MCF 10A (cell line): ENCODE measurements around the gene SLC16A5. TPM values are rescaled to one million over a fixed set of nuclear protein-coding genes. Genes with fewer than 3 reads are reported as not detected.
"Not testable (repeated sequence)": the region's sequence is repeated elsewhere in the genome, so short reads cannot be mapped to it uniquely, and the experiment has no call there.

Experiments
- BruUV-seq: library from RNA; stranded (reverse); fragments of 400-500 nt; replicated peaks from 2 replicates; lab custom pipeline; 2021; lab: Mats Ljungman, UMichigan
- CTCF ChIA-PET: fragments of 300-600 bp; sonication (Branson Sonifier 250); formaldehyde crosslinking; extraction: SDS; loops from one replicate; lab custom pipeline; 2021; ENCODE audit warnings: antibody characterized with exemption, inconsistent platforms; lab: Yijun Ruan, JAX
- POLR2A ChIA-PET: fragments of 300-600, 350-650 bp; sonication (Branson Sonifier 250); formaldehyde crosslinking; extraction: SDS; loops from one replicate; lab custom pipeline; 2020; ENCODE audit warnings: antibody characterized with exemption, inconsistent platforms; lab: Yijun Ruan, JAX
- DNase-seq: peaks from one replicate; pipeline ENCODE4 v3.0.0-alpha.2; 2018; ENCODE audit not compliant: unreplicated experiment
- H3K27ac Mint-ChIP-seq: one replicate; pipeline ENCODE4 v1.8.0; 2022; ENCODE audit warnings: mild to moderate bottlenecking, low read depth, mixed read lengths; ENCODE audit not compliant: unreplicated experiment
- H3K27me3 Mint-ChIP-seq: one replicate; pipeline ENCODE4 v1.8.0; 2022; ENCODE audit warnings: mixed read lengths; ENCODE audit not compliant: insufficient read depth, unreplicated experiment
- H3K36me3 Mint-ChIP-seq: one replicate; pipeline ENCODE4 v1.8.0; 2022; ENCODE audit warnings: mild to moderate bottlenecking, moderate library complexity, mixed read lengths; ENCODE audit not compliant: insufficient read depth, unreplicated experiment
- H3K4me1 Mint-ChIP-seq: one replicate; pipeline ENCODE4 v1.8.0; 2022; ENCODE audit warnings: mixed read lengths; ENCODE audit not compliant: insufficient read depth, unreplicated experiment
- H3K4me3 Mint-ChIP-seq: one replicate; pipeline ENCODE4 v1.8.0; 2022; ENCODE audit warnings: mild to moderate bottlenecking, moderate library complexity, mixed read lengths; ENCODE audit not compliant: unreplicated experiment
- H3K9me3 Mint-ChIP-seq: one replicate; pipeline ENCODE4 v1.8.0; 2022; ENCODE audit warnings: mixed read lengths; ENCODE audit not compliant: unreplicated experiment
- intact Hi-C: fragments of 100-400 bp; cut with micrococcal nuclease; formaldehyde crosslinking; loops from 2 replicates; pipeline ENCODE4 v1.14.1; 2022
- total RNA-seq: library from RNA; stranded (reverse); gene quantifications from 2 replicates; pipeline ENCODE4 v1.2.3, GENCODE V29; 2022
- TF ChIP-seq, protein P1 (sequence below): fragments of 200-600 bp; IDR thresholded peaks from one replicate; pipeline ENCODE4 v1.8.0; 2022; ENCODE audit warnings: antibody characterized with exemption, mild to moderate bottlenecking; ENCODE audit not compliant: unreplicated experiment

SLC16A5 gene
- total RNA-seq, 1 experiment from 2014 or later: 26.0 TPM

DNA sequence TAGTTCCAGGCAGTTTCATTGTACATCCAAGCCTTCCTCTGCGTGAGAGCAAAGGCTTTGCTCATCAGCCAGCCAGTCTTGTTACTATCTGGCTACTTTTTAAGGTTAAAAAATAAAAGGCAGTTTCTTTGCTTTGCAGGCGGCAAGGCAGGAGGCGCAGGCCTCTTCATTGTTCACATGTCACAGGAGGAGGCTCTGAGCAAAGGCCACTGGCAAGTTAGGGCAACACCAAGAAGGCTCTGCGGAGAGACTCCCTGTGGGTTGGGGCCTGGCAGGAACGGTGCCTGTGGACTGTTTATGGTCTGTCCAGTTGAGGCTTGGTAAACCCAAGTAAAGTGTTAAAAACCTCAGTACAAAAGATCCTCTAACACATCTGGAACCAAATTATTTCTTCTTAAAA lies 47.7 kb downstream of the SLC16A5 start:
- intact Hi-C loops: no loop called here
- Mint-ChIP-seq H3K27me3 (no peaks in the 10 kb centered on the region), H3K36me3 (peaks cover 35% of the 10 kb centered on the region), H3K27ac (no peak overlapping the region), H3K4me3 (no peak overlapping the region), H3K4me1 (peaks cover 4% of the 10 kb centered on the region), H3K9me3 (no peaks in the 10 kb centered on the region)
- TSS peak; percentile 27 for BruUV-seq
- CTCF ChIA-PET: interaction anchor here (0.5 kb wide), 1 partner anchor 15 kb away, joined by 5 read pairs; no protein-coding TSS in a partner anchor
- DNase-seq: no peak
- TF ChIP-seq, protein P1, sequence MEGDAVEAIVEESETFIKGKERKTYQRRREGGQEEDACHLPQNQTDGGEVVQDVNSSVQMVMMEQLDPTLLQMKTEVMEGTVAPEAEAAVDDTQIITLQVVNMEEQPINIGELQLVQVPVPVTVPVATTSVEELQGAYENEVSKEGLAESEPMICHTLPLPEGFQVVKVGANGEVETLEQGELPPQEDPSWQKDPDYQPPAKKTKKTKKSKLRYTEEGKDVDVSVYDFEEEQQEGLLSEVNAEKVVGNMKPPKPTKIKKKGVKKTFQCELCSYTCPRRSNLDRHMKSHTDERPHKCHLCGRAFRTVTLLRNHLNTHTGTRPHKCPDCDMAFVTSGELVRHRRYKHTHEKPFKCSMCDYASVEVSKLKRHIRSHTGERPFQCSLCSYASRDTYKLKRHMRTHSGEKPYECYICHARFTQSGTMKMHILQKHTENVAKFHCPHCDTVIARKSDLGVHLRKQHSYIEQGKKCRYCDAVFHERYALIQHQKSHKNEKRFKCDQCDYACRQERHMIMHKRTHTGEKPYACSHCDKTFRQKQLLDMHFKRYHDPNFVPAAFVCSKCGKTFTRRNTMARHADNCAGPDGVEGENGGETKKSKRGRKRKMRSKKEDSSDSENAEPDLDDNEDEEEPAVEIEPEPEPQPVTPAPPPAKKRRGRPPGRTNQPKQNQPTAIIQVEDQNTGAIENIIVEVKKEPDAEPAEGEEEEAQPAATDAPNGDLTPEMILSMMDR: no peak
- POLR2A ChIA-PET: no interaction called here

DNA sequence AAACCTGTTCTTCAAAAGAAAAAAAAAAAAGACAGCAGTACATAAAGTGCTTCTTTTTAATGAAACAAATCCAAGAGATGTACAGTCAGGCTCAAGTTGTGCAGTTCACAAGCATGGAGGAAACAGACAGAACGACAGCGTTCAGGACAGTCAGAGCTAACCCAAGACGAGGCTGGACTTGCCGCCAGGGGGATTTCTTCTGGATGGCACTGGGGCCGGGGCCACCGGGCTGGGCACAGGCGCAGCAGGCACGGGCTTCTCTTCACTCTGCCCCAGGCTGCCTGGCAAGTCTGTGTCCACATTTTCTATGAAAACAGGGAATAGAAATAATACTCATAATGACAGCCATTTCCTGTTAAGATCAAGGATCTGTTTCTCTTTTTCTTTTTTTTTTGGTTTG lies 48.2 kb downstream of the SLC16A5 start:
- Mint-ChIP-seq H3K27ac (no peak overlapping the region), H3K36me3 (peaks cover 35% of the 10 kb centered on the region), H3K27me3 (no peaks in the 10 kb centered on the region), H3K9me3 (no peaks in the 10 kb centered on the region), H3K4me3 (no peak overlapping the region), H3K4me1 (no peaks in the 10 kb centered on the region)
- intact Hi-C loops: no loop called here
- TF ChIP-seq, protein P1: no peak
- ChIA-PET CTCF (interaction anchor here (0.5 kb wide), 1 partner anchor 15 kb away, joined by 5 read pairs; no protein-coding TSS in a partner anchor), POLR2A (no interaction called here)
- no peak for DNase-seq
- no TSS peak for BruUV-seq

DNA sequence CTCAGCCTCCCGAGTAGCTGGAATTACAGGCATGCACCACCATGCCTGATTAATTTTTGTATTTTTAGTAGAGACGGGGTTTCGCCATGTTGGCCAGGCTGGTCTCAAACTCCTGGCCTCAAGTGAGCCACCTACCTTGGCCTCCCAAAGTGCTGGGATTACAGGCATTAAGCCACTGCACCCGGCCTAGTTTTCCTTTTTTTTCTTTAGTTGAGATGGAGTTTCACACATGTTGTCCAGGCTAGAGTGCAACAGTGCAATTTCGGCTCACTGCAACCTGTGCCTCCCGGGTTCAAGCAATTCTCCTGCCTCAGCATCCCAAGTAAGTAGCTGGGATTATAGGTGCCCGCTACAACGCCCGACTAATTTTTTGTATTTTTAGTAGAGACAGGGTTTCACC lies 50.0 kb downstream of the SLC16A5 start:
- BruUV-seq, intact Hi-C loops, H3K27ac Mint-ChIP-seq, H3K4me1 Mint-ChIP-seq, H3K9me3 Mint-ChIP-seq, H3K4me3 Mint-ChIP-seq, DNase-seq, H3K27me3 Mint-ChIP-seq: not testable (repeated sequence)
- CTCF ChIA-PET: interaction anchor here (1.2 to 1.4 kb wide), 2 partner anchors 8 to 24 kb away, joined by 6 to 9 read pairs; no protein-coding TSS in a partner anchor
- peaks cover 46% of the 10 kb centered on the region for H3K36me3 Mint-ChIP-seq
- POLR2A ChIA-PET: interaction anchor here (1.1 to 1.3 kb wide), 4 partner anchors 8 to 17 kb away, joined by 3 to 4 read pairs (median 4); no protein-coding TSS in a partner anchor

DNA sequence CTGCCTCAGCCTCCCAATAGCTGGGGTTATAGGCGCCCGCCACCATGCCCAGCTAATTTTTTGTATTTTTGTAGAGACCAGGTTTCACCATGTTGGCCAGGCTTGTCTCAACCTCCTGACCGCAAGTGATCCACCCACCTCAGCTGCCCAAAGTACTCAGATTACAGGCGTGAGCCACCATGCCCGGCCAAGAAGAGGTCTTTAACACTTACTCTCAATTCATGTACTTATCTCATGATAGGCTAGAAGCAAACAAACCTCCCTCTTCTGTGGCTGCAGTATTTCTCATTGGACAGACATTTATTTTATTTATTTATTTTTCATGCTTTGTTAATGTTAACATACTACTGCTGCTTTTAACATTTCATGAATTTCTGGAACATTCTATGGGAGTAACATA lies 50.8 kb downstream of the SLC16A5 start:
- intact Hi-C loops: no loop called here
- no TSS peak for BruUV-seq
- Mint-ChIP-seq H3K27me3 (no peaks in the 10 kb centered on the region), H3K36me3 (peaks cover 52% of the 10 kb centered on the region), H3K27ac (no peak overlapping the region), H3K9me3 (no peaks in the 10 kb centered on the region), H3K4me1 (no peaks in the 10 kb centered on the region), H3K4me3 (no peak overlapping the region)
- TF ChIP-seq, protein P1: no peak
- ChIA-PET CTCF (interaction anchor here (1.2 kb wide), 1 partner anchor 77 kb away, joined by 4 read pairs; no protein-coding TSS in a partner anchor), POLR2A (interaction anchor here (1.1 to 1.2 kb wide), 2 partner anchors 10 to 15 kb away, joined by 3 to 4 read pairs; no protein-coding TSS in a partner anchor)
- DNase-seq: no peak
